NAMALWA (cell line): ENCODE measurements around the gene BRAF.
"Not testable (repeated sequence)": the region's sequence is repeated elsewhere in the genome, so short reads cannot be mapped to it uniquely, and the experiment has no call there.

Experiments used
- DNase-seq: peaks from one replicate; pipeline ENCODE4 v3.0.0-alpha.2; 2015; ENCODE audit warnings: low spot score

Gene BRAF

GRCh38 chr7:140924821-140925421, at the start of gene BRAF:
BRAF (minus strand) TSS chr7:140924929; CDS start chr7:140924703, 226 bp downstream.
- peak; percentile 95 for DNase-seq

DNA sequence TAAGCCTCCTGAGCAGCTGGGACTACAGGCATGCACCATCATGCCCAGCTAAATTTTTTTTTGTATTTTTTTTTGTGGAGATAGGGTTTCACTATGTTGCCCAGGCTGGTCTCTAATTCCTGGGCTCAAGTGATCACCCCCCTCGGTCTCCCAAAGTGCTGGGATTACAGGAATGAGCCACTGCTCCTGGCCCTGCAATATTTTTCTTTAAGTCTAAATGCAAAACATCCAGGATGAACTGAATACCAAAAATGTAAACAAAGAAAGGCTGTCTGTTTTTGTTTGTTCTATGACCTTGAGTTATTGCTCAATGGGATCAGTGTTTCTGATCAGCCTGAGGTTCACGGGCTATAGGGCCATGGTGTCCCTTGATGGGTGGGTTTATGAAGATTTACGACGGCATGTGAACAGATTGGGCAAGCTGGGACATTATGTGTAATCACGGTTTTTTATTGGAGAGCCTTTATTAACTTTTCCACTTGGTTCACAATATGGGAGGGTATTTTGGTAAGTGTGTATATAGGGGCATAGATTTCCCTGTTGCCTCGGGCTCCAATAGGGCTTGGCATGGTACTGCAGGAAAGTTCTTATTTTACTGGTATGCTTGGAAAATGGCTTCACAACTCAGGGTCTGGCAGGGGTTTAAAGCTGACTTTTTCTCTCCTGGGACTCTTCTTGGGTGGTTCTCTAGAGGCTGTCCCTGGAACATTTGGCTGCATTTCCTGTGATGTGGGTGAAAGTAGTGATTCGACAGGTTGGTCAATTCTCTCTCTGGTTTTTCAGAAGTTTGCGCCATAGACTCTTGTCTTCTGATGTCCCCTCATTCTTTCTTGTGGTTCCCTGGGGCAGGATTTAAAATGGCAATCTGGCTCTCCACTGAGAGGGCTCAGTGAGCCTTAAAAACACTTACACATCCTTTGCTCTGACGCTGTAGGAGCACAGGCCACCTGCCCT, 48.4 kb upstream of the BRAF start:
- no peak for DNase-seq

GRCh38 chr7:140972344-140972743, 47.6 kb upstream of the BRAF start:
- no peak for DNase-seq

GRCh38 chr7:140967438-140967837, 42.7 kb upstream of the BRAF start:
- DNase-seq: no peak

GRCh38 chr7:140966561-140967233, 42.0 kb upstream of the BRAF start:
- no peak for DNase-seq

GRCh38 chr7:140961117-140961516, 36.4 kb upstream of the BRAF start:
- DNase-seq: no peak

DNA sequence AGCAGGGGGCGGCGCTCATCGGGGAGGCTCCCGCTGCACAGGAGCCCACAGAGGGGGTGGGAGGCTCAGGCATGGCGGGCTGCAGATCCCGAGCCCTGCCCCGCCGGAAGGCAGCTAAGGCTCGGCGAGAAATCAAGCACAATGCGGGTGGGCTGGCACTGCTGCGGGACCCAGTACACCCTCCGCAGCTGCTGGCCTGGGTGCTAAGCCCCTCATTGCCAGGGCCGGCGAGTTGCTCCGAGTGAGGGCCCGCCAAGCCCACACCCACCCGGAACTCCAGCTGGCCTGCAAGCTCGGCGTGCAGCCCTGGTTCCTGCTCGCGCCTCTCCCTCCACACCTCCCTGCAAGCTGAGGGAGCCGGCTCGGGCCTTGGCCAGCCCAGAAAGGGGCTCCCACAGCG, 32.3 kb upstream of the BRAF start:
- not testable (repeated sequence) for DNase-seq

- DNase-seq: no peak
These were observed 21.2 kb upstream of the BRAF start for GRCh38 chr7:140945940-140946339.

DNA sequence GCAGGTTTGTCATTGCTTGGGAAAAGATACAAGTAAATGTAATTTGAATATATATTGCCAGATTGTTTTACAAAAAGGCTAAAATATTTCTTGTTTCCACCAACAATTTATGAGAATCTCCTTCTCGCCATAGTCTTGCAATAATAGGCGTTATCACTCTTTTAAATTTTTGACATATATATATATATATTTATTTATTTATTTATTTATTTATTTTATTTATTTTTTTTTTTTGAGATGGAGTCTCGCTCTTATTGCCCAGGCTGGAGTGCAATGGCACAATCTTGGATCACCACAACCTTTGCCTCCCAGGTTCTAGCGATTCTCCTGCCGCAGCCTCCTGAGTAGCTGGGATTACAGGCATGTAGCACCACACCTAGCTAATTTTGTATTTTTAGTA, 17.5 kb upstream of the BRAF start:
- DNase-seq: not testable (repeated sequence)

DNA sequence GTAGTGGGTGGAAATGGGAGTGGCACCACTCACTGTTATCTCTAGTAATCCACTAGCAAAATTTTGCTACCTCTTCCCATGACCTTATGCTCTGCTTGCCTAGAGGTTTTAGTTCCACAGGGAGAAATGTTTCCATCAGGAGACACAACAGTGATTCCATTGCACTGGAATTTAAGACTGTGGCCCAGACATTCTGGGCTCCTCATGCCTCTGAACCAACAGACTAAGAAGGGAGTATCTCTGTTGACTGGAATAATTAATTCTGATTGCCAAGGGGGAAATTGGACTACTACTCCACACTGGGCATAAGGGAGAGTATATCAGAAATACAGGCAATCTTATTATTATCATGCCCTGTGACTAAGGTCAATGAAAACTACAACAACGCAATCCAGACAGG, 16.2 kb upstream of the BRAF start:
- no peak for DNase-seq

- DNase-seq: no peak
These were observed 13.1 kb upstream of the BRAF start for GRCh38 chr7:140937702-140938264.

GRCh38 chr7:140928491-140929309, 4.0 kb upstream of the BRAF start:
- DNase-seq: no peak

DNA sequence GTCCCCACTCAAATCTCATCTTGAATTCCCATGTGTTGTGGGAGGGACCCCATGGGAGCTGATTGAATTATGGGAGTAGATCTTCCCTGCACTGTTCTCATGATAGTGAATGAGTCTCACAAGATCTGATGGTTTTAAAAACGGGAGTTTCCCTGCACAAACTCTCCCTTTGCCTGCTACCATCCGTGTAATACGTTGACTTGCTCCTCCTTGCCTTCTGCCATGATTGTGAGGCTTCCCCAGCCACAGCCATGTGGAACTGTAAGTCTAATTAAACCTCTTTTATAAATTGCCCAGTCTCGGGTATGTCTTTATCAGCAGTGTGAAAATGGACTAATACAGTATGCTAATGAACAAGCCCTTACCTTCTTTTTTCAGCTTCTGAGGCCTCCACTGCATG, 3.2 kb upstream of the BRAF start:
- not testable (repeated sequence) for DNase-seq

DNA sequence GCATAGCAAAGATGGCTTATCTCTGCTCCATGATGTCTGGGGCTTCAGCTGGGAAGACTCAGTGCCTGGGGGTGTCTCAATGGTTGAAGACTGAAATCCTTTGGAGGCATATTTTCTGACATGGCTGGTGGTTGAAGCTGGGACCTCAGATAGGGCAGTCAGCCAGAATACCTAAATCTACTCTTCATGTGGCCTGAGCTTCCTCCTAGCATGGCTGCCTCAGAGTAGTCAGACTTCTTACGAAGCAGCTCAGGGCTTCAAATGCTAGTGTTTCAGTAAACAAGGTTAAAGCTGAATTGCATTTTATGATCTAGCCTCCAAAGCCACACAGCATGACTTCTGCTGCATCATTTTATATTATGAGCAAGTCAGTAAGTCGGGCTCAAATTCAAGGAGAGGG, 2.6 kb upstream of the BRAF start:
- no peak for DNase-seq

- DNase-seq: no peak
These were observed 1.5 kb upstream of the BRAF start for GRCh38 chr7:140926021-140926817.

DNA sequence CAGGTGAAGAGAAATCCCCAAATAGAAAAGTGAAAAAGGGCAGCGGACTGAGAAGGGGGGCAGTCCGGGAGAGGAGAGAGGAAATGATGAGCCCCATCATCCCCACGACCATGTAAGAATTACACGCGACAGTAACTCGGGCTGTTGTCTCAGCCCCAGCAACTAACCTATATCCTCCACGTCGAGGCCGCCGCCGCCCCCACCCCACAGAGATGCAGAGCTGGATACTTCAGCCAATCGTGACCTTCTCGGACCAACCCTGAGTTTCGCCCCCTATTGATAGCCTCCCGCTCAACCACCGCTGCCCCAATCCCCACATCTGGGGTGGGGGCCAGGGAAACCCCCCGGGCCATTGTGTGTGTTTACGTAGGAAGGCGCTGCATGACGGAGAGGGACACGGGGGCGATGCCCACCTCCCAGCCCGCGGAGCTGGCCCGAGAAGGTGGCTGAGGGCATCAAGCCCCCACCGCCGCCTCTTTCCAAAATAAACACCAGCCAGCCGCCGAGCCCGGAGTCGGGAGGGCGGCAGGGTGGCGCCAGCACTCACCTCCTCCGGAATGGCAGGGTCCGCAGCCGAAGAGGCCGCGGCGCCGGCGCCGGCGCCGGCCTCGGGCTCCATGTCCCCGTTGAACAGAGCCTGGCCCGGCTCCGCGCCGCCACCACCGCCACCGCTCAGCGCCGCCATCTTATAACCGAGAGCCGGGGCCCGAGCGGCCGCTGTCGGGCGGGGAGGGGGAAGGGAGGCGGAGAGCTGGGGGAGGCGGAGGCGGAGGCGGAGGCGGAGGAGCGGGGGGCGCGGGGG, 509 bp downstream of the BRAF start:
- DNase-seq: peak; percentile 94

- DNase-seq: no peak
These were observed 1.2 kb downstream of the BRAF start for GRCh38 chr7:140923358-140924006.

- peak; percentile 41 for DNase-seq
These were observed 1.9 kb downstream of the BRAF start for GRCh38 chr7:140922741-140923345.

DNA sequence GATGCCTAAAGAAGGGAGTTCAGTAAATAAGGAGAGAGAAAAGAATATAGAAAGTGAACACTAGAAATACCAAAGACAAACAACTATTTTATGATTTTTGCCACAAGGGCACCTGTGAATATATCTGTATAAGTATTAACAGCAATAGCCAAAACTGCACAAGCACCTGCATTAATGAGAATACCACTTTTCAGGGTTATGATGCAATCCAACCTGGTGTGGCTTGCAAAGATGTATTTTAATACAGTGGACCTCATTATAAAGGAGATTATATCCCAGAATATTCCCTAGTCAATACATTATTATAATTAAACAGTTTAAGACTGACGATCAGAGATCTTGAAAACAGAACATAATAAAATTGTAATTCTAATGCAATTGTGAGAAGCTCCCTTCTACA, 4.0 kb downstream of the BRAF start:
- DNase-seq: peak; percentile 48
